ENCODE data around the gene TAF1C. TPM values are rescaled to one million over a fixed set of nuclear protein-coding genes. Genes with fewer than 3 reads are reported as not detected.
"Not testable (repeated sequence)": the region's sequence is repeated elsewhere in the genome, so short reads cannot be mapped to it uniquely, and the experiment has no call there.

Gene TAF1C
- 18.8 TPM for total RNA-seq

GRCh38 chr16:84186685-84187437 lies at the start of gene TAF1C:
Gene TAF1C (minus strand): TSS chr16:84187057. CDS start chr16:84184988, 2,069 bp downstream.
- no peak for FAIRE-seq
- DNase-seq (ENCODE audit: low spot score in 2 of 2): peak; percentile 96 to 99

GRCh38 chr16:84234321-84235241 lies 47.7 kb upstream of the TAF1C start:
- DNase-seq (ENCODE audit: low spot score in 2 of 2) (no peak), FAIRE-seq (no peak)

GRCh38 chr16:84233748-84234147 lies 46.9 kb upstream of the TAF1C start:
- DNase-seq (ENCODE audit: low spot score in 2 of 2) (no peak), FAIRE-seq (no peak)

- DNase-seq (ENCODE audit: low spot score in 2 of 2) (no peak), FAIRE-seq (no peak)
Measured at GRCh38 chr16:84232969-84233368, 46.1 kb upstream of the TAF1C start.

GRCh38 chr16:84232060-84232459 lies 45.2 kb upstream of the TAF1C start:
- no peak for FAIRE-seq
- no peak for DNase-seq (ENCODE audit: low spot score in 2 of 2)

- no peak for DNase-seq (ENCODE audit: low spot score in 2 of 2)
- FAIRE-seq: no peak
Measured at GRCh38 chr16:84229471-84229870, 42.6 kb upstream of the TAF1C start.

GRCh38 chr16:84228256-84228838 lies 41.5 kb upstream of the TAF1C start:
- FAIRE-seq: no peak
- peak; percentile 40 to 76 for DNase-seq (ENCODE audit: low spot score in 2 of 2)

- DNase-seq (ENCODE audit: low spot score in 2 of 2) (no peak), FAIRE-seq (no peak)
Measured at GRCh38 chr16:84227548-84227947, 40.7 kb upstream of the TAF1C start.

GRCh38 chr16:84226026-84226425 lies 39.2 kb upstream of the TAF1C start:
- FAIRE-seq (no peak), DNase-seq (ENCODE audit: low spot score in 2 of 2) (no peak)

- FAIRE-seq (no peak), DNase-seq (ENCODE audit: low spot score in 2 of 2) (no peak)
Measured at GRCh38 chr16:84225571-84225970, 38.7 kb upstream of the TAF1C start.

- no peak for DNase-seq (ENCODE audit: low spot score in 2 of 2)
- FAIRE-seq: no peak
Measured at GRCh38 chr16:84225126-84225525, 38.3 kb upstream of the TAF1C start.

- DNase-seq (ENCODE audit: low spot score in 2 of 2) (no peak), FAIRE-seq (no peak)
Measured at GRCh38 chr16:84224554-84224953, 37.7 kb upstream of the TAF1C start.

GRCh38 chr16:84223456-84223855 lies 36.6 kb upstream of the TAF1C start:
- no peak for FAIRE-seq

GRCh38 chr16:84220851-84221250 lies 34.0 kb upstream of the TAF1C start:
- FAIRE-seq (no peak), DNase-seq (ENCODE audit: low spot score in 2 of 2) (no peak)

More at GRCh38 chr16:84223456-84223855, 36.6 kb upstream of the TAF1C start:
- DNase-seq (ENCODE audit: low spot score in 2 of 2): no peak

- DNase-seq (ENCODE audit: low spot score in 2 of 2) (no peak), FAIRE-seq (no peak)
Measured at GRCh38 chr16:84218956-84219355, 32.1 kb upstream of the TAF1C start.

- DNase-seq (ENCODE audit: low spot score in 2 of 2) (no peak), FAIRE-seq (no peak)
Measured at GRCh38 chr16:84218176-84218823, 31.4 kb upstream of the TAF1C start.

GRCh38 chr16:84216144-84216543 lies 29.3 kb upstream of the TAF1C start:
- not testable (repeated sequence) for FAIRE-seq; DNase-seq (ENCODE audit: low spot score in 2 of 2)

GRCh38 chr16:84215531-84215930 lies 28.7 kb upstream of the TAF1C start:
- DNase-seq (ENCODE audit: low spot score in 2 of 2) (no peak), FAIRE-seq (no peak)

- FAIRE-seq: no peak
Measured at GRCh38 chr16:84214451-84215066, 27.7 kb upstream of the TAF1C start.

GRCh38 chr16:84212631-84213030 lies 25.8 kb upstream of the TAF1C start:
- FAIRE-seq: no peak

More at GRCh38 chr16:84214451-84215066, 27.7 kb upstream of the TAF1C start:
- DNase-seq (ENCODE audit: low spot score in 2 of 2): no peak

More at GRCh38 chr16:84212631-84213030, 25.8 kb upstream of the TAF1C start:
- DNase-seq (ENCODE audit: low spot score in 2 of 2): no peak

Data from frontal cortex (tissue), 4 donors.